GM23338 (cell line): ENCODE data around the gene TJAP1.

Source experiments
- CREB1 ChIP-seq: fragments of 250-450 bp; sonication (Bioruptor Pico); IDR thresholded peaks from 2 replicates; pipeline ENCODE4 v1.5.0; 2020; ENCODE audit warnings: low read depth, mild to moderate bottlenecking, moderate library complexity
- EZH2 ChIP-seq: fragments of 200-600 bp; sonication (generic); IDR thresholded peaks from one replicate; pipeline ENCODE4 v1.8.0; 2017; ENCODE audit warnings: antibody characterized with exemption, mild to moderate bottlenecking, low read depth; ENCODE audit not compliant: unreplicated experiment
- EZH2phosphoT487 ChIP-seq: fragments of 200-600 bp; sonication (generic); IDR thresholded peaks from one replicate; pipeline ENCODE4 v1.8.1; 2018; ENCODE audit warnings: antibody characterized with exemption; ENCODE audit not compliant: unreplicated experiment
- JUNB ChIP-seq: IDR thresholded peaks from one replicate; pipeline ENCODE4 v1.6.1; 2016; ENCODE audit warnings: antibody characterized with exemption; ENCODE audit not compliant: unreplicated experiment
- NANOG ChIP-seq: IDR thresholded peaks from 2 replicates; pipeline ENCODE4 v1.6.1; 2016; ENCODE audit warnings: antibody characterized with exemption, borderline replicate concordance
- POLR2AphosphoS5 ChIP-seq: IDR thresholded peaks from 2 replicates; pipeline ENCODE4 v1.6.1; 2016; ENCODE audit warnings: antibody characterized with exemption, low read depth
- STAT1 ChIP-seq: IDR thresholded peaks from one replicate; pipeline ENCODE4 v1.6.1; 2016; ENCODE audit warnings: antibody characterized with exemption; ENCODE audit not compliant: unreplicated experiment
- ZNF114 ChIP-seq: fragments of 250-450 bp; sonication (Bioruptor Pico); IDR thresholded peaks from 2 replicates; pipeline ENCODE4 v1.5.0; 2020; ENCODE audit warnings: mild to moderate bottlenecking, moderate library complexity
- ZNF331 ChIP-seq: fragments of 250-450 bp; sonication (Bioruptor Pico); IDR thresholded peaks from 2 replicates; pipeline ENCODE4 v1.5.0; 2020; ENCODE audit warnings: low read depth, mild to moderate bottlenecking, moderate library complexity
- TF ChIP-seq, protein P1 (sequence below), 2 experiments: fragments of 200-600 bp in 1 of 2; sonication (generic) in 1 of 2; conservative IDR thresholded peaks; 2 replicates each; pipeline versions ENCODE4 v1.5.1 to v1.6.1; 2016 to 2017; ENCODE audit warnings: antibody characterized with exemption in 2 of 2, low read depth in 2 of 2, mild to moderate bottlenecking in 2 of 2, moderate library complexity in 1 of 2
- TF ChIP-seq, protein P2 (sequence below): IDR thresholded peaks from one replicate; pipeline ENCODE4 v1.6.1; 2018; ENCODE audit warnings: antibody characterized with exemption; ENCODE audit not compliant: unreplicated experiment
- TF ChIP-seq, protein P3 (sequence below): fragments of 250-450 bp; sonication (Bioruptor Pico); IDR thresholded peaks from 2 replicates; pipeline ENCODE4 v1.5.0; 2020; ENCODE audit warnings: mild to moderate bottlenecking, moderate library complexity
- TF ChIP-seq, protein P4 (sequence below): IDR thresholded peaks from 2 replicates; pipeline ENCODE4 v1.6.1; 2016; ENCODE audit warnings: antibody characterized with exemption

DNA sequence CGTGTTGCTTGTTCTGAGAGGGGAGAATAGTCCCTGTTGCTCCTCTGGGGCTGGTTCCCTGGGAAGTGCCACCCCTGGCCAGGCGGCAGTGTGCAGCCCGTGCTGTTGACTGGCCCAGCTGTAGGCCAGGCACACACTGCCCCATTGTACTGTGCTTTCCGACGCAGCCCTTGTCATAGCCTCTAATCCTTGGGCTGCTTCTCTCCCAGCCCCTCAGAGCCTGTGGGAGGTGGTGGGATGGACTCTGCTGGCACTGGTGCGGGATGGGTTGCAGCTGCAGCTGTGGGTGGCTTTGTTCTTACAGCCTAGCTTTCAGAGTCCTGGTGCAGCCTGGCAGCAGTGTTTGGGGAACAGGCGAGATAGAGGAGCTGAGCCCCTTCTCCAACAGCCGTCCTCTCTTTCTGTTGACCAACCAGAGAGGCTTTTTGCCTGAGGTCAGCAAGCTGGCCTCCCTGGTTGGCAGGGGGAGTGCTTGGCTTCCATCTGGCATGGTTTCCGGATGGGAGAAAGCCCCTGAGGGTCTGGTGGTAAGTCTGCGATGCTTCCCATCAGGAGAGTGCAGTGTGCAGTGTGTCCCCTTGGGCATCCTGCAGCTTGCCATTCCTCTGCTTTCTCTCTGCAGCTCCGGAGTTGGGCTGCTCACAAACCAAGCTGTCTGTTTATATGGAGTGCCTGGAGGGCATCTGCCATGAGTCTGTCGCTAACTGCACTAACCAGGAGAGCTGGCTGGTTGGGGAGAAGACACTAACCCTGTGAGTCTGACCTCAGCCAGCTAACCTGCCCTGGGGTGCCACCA lies 12.1 kb downstream of the TJAP1 start:
- TF ChIP-seq, protein P1, sequence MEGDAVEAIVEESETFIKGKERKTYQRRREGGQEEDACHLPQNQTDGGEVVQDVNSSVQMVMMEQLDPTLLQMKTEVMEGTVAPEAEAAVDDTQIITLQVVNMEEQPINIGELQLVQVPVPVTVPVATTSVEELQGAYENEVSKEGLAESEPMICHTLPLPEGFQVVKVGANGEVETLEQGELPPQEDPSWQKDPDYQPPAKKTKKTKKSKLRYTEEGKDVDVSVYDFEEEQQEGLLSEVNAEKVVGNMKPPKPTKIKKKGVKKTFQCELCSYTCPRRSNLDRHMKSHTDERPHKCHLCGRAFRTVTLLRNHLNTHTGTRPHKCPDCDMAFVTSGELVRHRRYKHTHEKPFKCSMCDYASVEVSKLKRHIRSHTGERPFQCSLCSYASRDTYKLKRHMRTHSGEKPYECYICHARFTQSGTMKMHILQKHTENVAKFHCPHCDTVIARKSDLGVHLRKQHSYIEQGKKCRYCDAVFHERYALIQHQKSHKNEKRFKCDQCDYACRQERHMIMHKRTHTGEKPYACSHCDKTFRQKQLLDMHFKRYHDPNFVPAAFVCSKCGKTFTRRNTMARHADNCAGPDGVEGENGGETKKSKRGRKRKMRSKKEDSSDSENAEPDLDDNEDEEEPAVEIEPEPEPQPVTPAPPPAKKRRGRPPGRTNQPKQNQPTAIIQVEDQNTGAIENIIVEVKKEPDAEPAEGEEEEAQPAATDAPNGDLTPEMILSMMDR (conservative IDR thresholded peaks at IDR 0.05; ENCODE audit: low read depth in 2 of 2): no peak
- TF ChIP-seq, protein P2, sequence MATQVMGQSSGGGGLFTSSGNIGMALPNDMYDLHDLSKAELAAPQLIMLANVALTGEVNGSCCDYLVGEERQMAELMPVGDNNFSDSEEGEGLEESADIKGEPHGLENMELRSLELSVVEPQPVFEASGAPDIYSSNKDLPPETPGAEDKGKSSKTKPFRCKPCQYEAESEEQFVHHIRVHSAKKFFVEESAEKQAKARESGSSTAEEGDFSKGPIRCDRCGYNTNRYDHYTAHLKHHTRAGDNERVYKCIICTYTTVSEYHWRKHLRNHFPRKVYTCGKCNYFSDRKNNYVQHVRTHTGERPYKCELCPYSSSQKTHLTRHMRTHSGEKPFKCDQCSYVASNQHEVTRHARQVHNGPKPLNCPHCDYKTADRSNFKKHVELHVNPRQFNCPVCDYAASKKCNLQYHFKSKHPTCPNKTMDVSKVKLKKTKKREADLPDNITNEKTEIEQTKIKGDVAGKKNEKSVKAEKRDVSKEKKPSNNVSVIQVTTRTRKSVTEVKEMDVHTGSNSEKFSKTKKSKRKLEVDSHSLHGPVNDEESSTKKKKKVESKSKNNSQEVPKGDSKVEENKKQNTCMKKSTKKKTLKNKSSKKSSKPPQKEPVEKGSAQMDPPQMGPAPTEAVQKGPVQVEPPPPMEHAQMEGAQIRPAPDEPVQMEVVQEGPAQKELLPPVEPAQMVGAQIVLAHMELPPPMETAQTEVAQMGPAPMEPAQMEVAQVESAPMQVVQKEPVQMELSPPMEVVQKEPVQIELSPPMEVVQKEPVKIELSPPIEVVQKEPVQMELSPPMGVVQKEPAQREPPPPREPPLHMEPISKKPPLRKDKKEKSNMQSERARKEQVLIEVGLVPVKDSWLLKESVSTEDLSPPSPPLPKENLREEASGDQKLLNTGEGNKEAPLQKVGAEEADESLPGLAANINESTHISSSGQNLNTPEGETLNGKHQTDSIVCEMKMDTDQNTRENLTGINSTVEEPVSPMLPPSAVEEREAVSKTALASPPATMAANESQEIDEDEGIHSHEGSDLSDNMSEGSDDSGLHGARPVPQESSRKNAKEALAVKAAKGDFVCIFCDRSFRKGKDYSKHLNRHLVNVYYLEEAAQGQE: no peak
- TF ChIP-seq CREB1 (CRISPR knock-in tag): no peak
- TF ChIP-seq POLR2AphosphoS5: no peak
- TF ChIP-seq EZH2phosphoT487: no peak
- no peak for TF ChIP-seq JUNB
- TF ChIP-seq EZH2: no peak
- no peak for TF ChIP-seq NANOG
- TF ChIP-seq STAT1: no peak
- TF ChIP-seq, protein P3, sequence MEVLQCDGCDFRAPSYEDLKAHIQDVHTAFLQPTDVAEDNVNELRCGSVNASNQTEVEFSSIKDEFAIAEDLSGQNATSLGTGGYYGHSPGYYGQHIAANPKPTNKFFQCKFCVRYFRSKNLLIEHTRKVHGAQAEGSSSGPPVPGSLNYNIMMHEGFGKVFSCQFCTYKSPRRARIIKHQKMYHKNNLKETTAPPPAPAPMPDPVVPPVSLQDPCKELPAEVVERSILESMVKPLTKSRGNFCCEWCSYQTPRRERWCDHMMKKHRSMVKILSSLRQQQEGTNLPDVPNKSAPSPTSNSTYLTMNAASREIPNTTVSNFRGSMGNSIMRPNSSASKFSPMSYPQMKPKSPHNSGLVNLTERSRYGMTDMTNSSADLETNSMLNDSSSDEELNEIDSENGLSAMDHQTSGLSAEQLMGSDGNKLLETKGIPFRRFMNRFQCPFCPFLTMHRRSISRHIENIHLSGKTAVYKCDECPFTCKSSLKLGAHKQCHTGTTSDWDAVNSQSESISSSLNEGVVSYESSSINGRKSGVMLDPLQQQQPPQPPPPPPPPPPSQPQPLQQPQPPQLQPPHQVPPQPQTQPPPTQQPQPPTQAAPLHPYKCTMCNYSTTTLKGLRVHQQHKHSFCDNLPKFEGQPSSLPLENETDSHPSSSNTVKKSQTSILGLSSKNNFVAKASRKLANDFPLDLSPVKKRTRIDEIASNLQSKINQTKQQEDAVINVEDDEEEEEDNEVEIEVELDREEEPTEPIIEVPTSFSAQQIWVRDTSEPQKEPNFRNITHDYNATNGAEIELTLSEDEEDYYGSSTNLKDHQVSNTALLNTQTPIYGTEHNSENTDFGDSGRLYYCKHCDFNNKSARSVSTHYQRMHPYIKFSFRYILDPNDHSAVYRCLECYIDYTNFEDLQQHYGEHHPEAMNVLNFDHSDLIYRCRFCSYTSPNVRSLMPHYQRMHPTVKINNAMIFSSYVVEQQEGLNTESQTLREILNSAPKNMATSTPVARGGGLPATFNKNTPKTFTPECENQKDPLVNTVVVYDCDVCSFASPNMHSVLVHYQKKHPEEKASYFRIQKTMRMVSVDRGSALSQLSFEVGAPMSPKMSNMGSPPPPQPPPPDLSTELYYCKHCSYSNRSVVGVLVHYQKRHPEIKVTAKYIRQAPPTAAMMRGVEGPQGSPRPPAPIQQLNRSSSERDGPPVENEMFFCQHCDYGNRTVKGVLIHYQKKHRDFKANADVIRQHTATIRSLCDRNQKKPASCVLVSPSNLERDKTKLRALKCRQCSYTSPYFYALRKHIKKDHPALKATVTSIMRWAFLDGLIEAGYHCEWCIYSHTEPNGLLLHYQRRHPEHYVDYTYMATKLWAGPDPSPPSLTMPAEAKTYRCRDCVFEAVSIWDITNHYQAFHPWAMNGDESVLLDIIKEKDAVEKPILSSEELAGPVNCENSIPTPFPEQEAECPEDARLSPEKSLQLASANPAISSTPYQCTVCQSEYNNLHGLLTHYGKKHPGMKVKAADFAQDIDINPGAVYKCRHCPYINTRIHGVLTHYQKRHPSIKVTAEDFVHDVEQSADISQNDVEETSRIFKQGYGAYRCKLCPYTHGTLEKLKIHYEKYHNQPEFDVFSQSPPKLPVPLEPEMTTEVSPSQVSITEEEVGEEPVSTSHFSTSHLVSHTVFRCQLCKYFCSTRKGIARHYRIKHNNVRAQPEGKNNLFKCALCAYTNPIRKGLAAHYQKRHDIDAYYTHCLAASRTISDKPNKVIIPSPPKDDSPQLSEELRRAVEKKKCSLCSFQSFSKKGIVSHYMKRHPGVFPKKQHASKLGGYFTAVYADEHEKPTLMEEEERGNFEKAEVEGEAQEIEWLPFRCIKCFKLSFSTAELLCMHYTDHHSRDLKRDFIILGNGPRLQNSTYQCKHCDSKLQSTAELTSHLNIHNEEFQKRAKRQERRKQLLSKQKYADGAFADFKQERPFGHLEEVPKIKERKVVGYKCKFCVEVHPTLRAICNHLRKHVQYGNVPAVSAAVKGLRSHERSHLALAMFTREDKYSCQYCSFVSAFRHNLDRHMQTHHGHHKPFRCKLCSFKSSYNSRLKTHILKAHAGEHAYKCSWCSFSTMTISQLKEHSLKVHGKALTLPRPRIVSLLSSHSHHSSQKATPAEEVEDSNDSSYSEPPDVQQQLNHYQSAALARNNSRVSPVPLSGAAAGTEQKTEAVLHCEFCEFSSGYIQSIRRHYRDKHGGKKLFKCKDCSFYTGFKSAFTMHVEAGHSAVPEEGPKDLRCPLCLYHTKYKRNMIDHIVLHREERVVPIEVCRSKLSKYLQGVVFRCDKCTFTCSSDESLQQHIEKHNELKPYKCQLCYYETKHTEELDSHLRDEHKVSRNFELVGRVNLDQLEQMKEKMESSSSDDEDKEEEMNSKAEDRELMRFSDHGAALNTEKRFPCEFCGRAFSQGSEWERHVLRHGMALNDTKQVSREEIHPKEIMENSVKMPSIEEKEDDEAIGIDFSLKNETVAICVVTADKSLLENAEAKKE (CRISPR knock-in tag): no peak
- TF ChIP-seq, protein P4, sequence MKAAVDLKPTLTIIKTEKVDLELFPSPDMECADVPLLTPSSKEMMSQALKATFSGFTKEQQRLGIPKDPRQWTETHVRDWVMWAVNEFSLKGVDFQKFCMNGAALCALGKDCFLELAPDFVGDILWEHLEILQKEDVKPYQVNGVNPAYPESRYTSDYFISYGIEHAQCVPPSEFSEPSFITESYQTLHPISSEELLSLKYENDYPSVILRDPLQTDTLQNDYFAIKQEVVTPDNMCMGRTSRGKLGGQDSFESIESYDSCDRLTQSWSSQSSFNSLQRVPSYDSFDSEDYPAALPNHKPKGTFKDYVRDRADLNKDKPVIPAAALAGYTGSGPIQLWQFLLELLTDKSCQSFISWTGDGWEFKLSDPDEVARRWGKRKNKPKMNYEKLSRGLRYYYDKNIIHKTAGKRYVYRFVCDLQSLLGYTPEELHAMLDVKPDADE: no peak
- TF ChIP-seq ZNF331: no peak
- TF ChIP-seq ZNF114: no peak
